Iris pigment epithelial cell (primary cell): ENCODE results near the gene KAZALD1.
A peak's percentile ranks its signal among the peaks of the same experiment; 100 is the strongest.

Source experiments
- DNase-seq: peaks from one replicate; pipeline ENCODE4 v3.0.0-alpha.2; 2011; ENCODE audit warnings: low read depth

KAZALD1 gene

GRCh38 chr10:101047961-101048892 lies 13.6 kb upstream of the KAZALD1 start:
- no peak for DNase-seq

- DNase-seq: peak; percentile 39
Measured at GRCh38 chr10:101050208-101051069, 11.3 kb upstream of the KAZALD1 start.

- DNase-seq: peak; percentile 74
Measured at GRCh38 chr10:101052285-101052684, 9.5 kb upstream of the KAZALD1 start.

- DNase-seq: peak; percentile 44
Measured at GRCh38 chr10:101053516-101053915, 8.3 kb upstream of the KAZALD1 start.

GRCh38 chr10:101054351-101054750 lies 7.4 kb upstream of the KAZALD1 start:
- DNase-seq: no peak

GRCh38 chr10:101054876-101055275 lies 6.9 kb upstream of the KAZALD1 start:
- no peak for DNase-seq

- no peak for DNase-seq
Measured at GRCh38 chr10:101055411-101055810, 6.4 kb upstream of the KAZALD1 start.

GRCh38 chr10:101056365-101057151 lies 5.2 kb upstream of the KAZALD1 start:
- DNase-seq: no peak

GRCh38 chr10:101060036-101060950 lies 1.5 kb upstream of the KAZALD1 start:
- DNase-seq: peak; percentile 90

- peak; percentile 90 for DNase-seq
Measured at GRCh38 chr10:101060951-101061623, 702 bp upstream of the KAZALD1 start.

- peak; percentile 50 for DNase-seq
Measured at GRCh38 chr10:101062232-101063049, 652 bp downstream of the KAZALD1 start.

GRCh38 chr10:101063050-101063525 lies 1.3 kb downstream of the KAZALD1 start:
- no peak for DNase-seq

GRCh38 chr10:101063548-101064414 lies 2.0 kb downstream of the KAZALD1 start:
- DNase-seq: no peak

- no peak for DNase-seq
Measured at GRCh38 chr10:101064415-101065030, 2.7 kb downstream of the KAZALD1 start.

- peak; percentile 21 for DNase-seq
Measured at GRCh38 chr10:101065481-101066145, 3.8 kb downstream of the KAZALD1 start.

- DNase-seq: peak; percentile 52
Measured at GRCh38 chr10:101066146-101066895, 4.5 kb downstream of the KAZALD1 start.
